ENCODE data around the gene LOXHD1. TPM values are rescaled to one million over a fixed set of nuclear protein-coding genes. Genes with fewer than 3 reads are reported as not detected.

The LOXHD1 gene
- total and polyA plus RNA-seq, 2 experiments from 2014 or later = 0.21 TPM; not detected in 1

- Histone ChIP-seq H3K36me3 (no peaks in the 10 kb centered on the region), H3K27ac (no peak overlapping the region), H3K27me3 (no peaks in the 10 kb centered on the region), H3K4me1 (ENCODE audit: low read depth) (peaks cover 16% of the 10 kb centered on the region), H3K9me3 (ENCODE audit: low read depth) (no peaks in the 10 kb centered on the region), H3K4me3 (no peak overlapping the region)
- TF ChIP-seq CTCF (IDR thresholded peaks at IDR 0.05; ENCODE audit: low read depth, low read length) = no peak
- DNase-seq (ENCODE audit: low read depth in 1 of 2, low spot score in 1 of 2) = no peak
Measured at GRCh38 chr18:46428368-46428767, 228.7 kb downstream of the LOXHD1 start.

- no peaks in the 10 kb centered on the region for H3K9me3 ChIP-seq (ENCODE audit: low read depth)
- H3K36me3 ChIP-seq = no peaks in the 10 kb centered on the region
- no peak for DNase-seq (ENCODE audit: low read depth in 1 of 2, low spot score in 1 of 2)
- H3K4me1 ChIP-seq (ENCODE audit: low read depth) = peaks cover 16% of the 10 kb centered on the region
- no peak for TF ChIP-seq CTCF (IDR thresholded peaks at IDR 0.05; ENCODE audit: low read depth, low read length)
- H3K27ac ChIP-seq = no peak overlapping the region
- no peaks in the 10 kb centered on the region for H3K27me3 ChIP-seq
- no peak overlapping the region for H3K4me3 ChIP-seq
Measured at GRCh38 chr18:46427216-46427995, 229.6 kb downstream of the LOXHD1 start.

Other genes starting within 250 kb of the LOXHD1 start
- gene ST8SIA5, start 99.8 kb upstream of the LOXHD1 start, total RNA-seq = 0.67 TPM in 1 of 2 replicates, not detected in the other
- gene ST8SIA5, start 99.8 kb upstream of the LOXHD1 start, polyA plus RNA-seq = 0.09 and 0.83 TPM in 2 replicates